Measurements from ENCODE around the gene SLC36A1.
"Not testable (repeated sequence)": the region's sequence is repeated elsewhere in the genome, so short reads cannot be mapped to it uniquely, and the experiment has no call there.

The SLC36A1 gene

GRCh38 chr5:151490627-151491026 is 43.2 kb downstream of the SLC36A1 start:
- Histone ChIP-seq H3K27me3 (ENCODE audit: insufficient read depth, low read length) (no peaks in the 10 kb centered on the region), H3K36me3 (ENCODE audit: insufficient read depth, low read length) (0 out of 2 replicates have a peak, but pooled peaks cover 9% of the 10 kb centered on the region), H3K4me3 (ENCODE audit: low read length) (no peak overlapping the region), H3K9me3 (ENCODE audit: insufficient read depth, low read depth, low read length) (peaks cover 2% of the 10 kb centered on the region; the same call in 1 of the 2 replicates), H3K4me1 (ENCODE audit: insufficient read depth, low read length) (peaks cover 8% of the 10 kb centered on the region), H3K9ac (ENCODE audit: low read depth, low read length) (no peak overlapping the region), H3K27ac (ENCODE audit: low read depth, low read length) (no peak overlapping the region)
- WGBS = 92% methylated on average over 5 of the region's 5 CpGs

GRCh38 chr5:151491062-151491461 is 43.7 kb downstream of the SLC36A1 start:
- Histone ChIP-seq H3K4me3 (ENCODE audit: low read length) (no peak overlapping the region), H3K4me1 (ENCODE audit: insufficient read depth, low read length) (peaks cover 13% of the 10 kb centered on the region), H3K27me3 (ENCODE audit: insufficient read depth, low read length) (no peaks in the 10 kb centered on the region), H3K36me3 (ENCODE audit: insufficient read depth, low read length) (0 out of 2 replicates have a peak, but pooled peaks cover 9% of the 10 kb centered on the region), H3K27ac (ENCODE audit: low read depth, low read length) (no peak overlapping the region), H3K9me3 (ENCODE audit: insufficient read depth, low read depth, low read length) (peaks cover 2% of the 10 kb centered on the region; the same call in 1 of the 2 replicates), H3K9ac (ENCODE audit: low read depth, low read length) (no peak overlapping the region)
- WGBS = 85% methylated on average over 4 of the region's 4 CpGs

DNA sequence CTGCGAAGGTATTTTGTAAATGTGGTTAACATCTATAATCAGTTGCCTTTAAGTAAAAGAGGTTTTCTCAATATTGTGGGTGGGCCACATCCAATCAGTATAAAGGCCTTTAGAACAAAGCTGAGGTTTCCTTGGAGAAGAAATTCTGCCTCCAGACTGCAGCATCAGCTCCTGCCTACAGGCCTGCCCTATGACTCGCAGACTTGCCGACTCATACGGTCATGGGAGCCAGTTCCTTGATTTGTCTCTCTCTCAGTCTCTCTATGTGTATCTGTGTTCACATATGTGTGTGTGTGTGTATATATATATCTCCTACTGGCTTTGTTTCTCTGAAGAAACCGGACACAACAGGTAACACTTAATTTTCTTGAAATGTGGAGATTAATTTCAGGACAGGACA is 45.3 kb downstream of the SLC36A1 start:
- no peaks in the 10 kb centered on the region for H3K36me3 ChIP-seq (ENCODE audit: insufficient read depth, low read length)
- WGBS = 90% methylated on average over 4 of the region's 5 CpGs
- H3K27me3 ChIP-seq (ENCODE audit: insufficient read depth, low read length) = no peaks in the 10 kb centered on the region
- no peak overlapping the region for H3K27ac ChIP-seq (ENCODE audit: low read depth, low read length)
- H3K9ac ChIP-seq (ENCODE audit: low read depth, low read length) = no peak overlapping the region
- H3K4me3 ChIP-seq (ENCODE audit: low read length) = no peak overlapping the region
- H3K4me1 ChIP-seq (ENCODE audit: insufficient read depth, low read length) = peaks cover 27% of the 10 kb centered on the region
- H3K9me3 ChIP-seq (ENCODE audit: insufficient read depth, low read depth, low read length) = peaks cover 2% of the 10 kb centered on the region; the same call in 1 of the 2 replicates

DNA sequence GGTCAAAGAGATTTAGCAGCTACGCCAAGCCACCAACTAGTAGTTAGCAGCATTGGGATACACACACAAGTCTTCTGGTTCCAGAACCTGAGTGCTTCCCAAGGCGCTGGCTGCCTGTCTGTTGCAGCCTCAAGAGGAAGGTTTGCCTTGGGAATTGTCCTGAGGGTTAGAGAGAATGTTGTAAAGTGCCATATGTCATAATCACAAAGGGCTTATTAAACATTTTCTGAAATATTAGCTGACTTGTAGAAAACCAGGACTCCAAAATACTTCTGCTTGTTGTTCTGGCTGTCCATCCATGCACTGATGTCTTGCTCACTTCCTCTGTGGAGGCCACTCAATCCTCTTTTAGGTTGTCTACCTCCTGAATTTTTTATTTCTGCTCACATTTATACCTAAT is 46.3 kb downstream of the SLC36A1 start:
- 100% methylated on average over 2 of the region's 2 CpGs for WGBS
- Histone ChIP-seq H3K9me3 (ENCODE audit: insufficient read depth, low read depth, low read length) (peaks cover 2% of the 10 kb centered on the region; the same call in 1 of the 2 replicates), H3K4me1 (ENCODE audit: insufficient read depth, low read length) (peaks cover 28% of the 10 kb centered on the region), H3K9ac (ENCODE audit: low read depth, low read length) (no peak overlapping the region), H3K36me3 (ENCODE audit: insufficient read depth, low read length) (no peaks in the 10 kb centered on the region), H3K4me3 (ENCODE audit: low read length) (no peak overlapping the region), H3K27me3 (ENCODE audit: insufficient read depth, low read length) (no peaks in the 10 kb centered on the region), H3K27ac (ENCODE audit: low read depth, low read length) (no peak overlapping the region)

- Histone ChIP-seq H3K27me3 (ENCODE audit: insufficient read depth, low read length) (no peaks in the 10 kb centered on the region), H3K4me1 (ENCODE audit: insufficient read depth, low read length) (peaks cover 28% of the 10 kb centered on the region), H3K9me3 (ENCODE audit: insufficient read depth, low read depth, low read length) (peaks cover 2% of the 10 kb centered on the region; the same call in 1 of the 2 replicates), H3K4me3 (ENCODE audit: low read length) (no peak overlapping the region), H3K36me3 (ENCODE audit: insufficient read depth, low read length) (no peaks in the 10 kb centered on the region), H3K27ac (ENCODE audit: low read depth, low read length) (no peak overlapping the region; the same call in 1 of the 2 replicates), H3K9ac (ENCODE audit: low read depth, low read length) (no peak overlapping the region)
- WGBS = 86% methylated on average over 1 of the region's 2 CpGs
Observed at GRCh38 chr5:151495320-151495719, 47.9 kb downstream of the SLC36A1 start.

DNA sequence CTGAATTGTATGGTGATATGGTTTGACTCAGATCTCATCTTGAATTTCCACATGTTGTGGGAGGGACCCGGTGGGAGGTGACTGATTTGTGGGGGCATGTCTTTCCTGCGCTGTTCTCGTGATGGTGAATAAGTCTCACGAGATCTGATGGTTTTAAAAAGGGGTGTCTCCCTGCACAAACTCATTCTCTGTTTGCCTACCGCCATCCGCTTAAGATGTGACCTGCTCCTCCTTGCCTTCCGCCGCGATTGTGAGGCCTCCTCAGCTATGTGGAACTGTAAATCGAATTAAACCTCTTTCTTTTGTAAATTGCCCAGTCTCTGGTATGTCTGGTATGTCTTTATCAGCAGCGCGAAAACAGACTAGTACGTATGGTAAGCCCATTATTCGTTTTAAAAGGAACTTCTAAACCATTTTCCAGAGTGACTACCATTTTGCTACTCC is 48.7 kb downstream of the SLC36A1 start:
- Histone ChIP-seq H3K4me1 (ENCODE audit: insufficient read depth, low read length) (peaks cover 28% of the 10 kb centered on the region), H3K4me3 (ENCODE audit: low read length) (peak overlapping the region; percentile 30), H3K27me3 (ENCODE audit: insufficient read depth, low read length) (no peaks in the 10 kb centered on the region), H3K36me3 (ENCODE audit: insufficient read depth, low read length) (no peaks in the 10 kb centered on the region), H3K27ac (ENCODE audit: low read depth, low read length) (peak overlapping the region; percentile 83), H3K9ac (ENCODE audit: low read depth, low read length) (peak overlapping the region; percentile 23), H3K9me3 (ENCODE audit: insufficient read depth, low read depth, low read length) (peaks cover 2% of the 10 kb centered on the region; the same call in 1 of the 2 replicates)
- WGBS = 21% methylated on average over 13 of the region's 14 CpGs

- WGBS = 83% methylated on average over 3 of the region's 3 CpGs
- Histone ChIP-seq H3K4me1 (ENCODE audit: insufficient read depth, low read length) (peaks cover 28% of the 10 kb centered on the region), H3K9ac (ENCODE audit: low read depth, low read length) (no peak overlapping the region), H3K36me3 (ENCODE audit: insufficient read depth, low read length) (no peaks in the 10 kb centered on the region), H3K4me3 (ENCODE audit: low read length) (no peak overlapping the region), H3K27ac (ENCODE audit: low read depth, low read length) (no peak overlapping the region), H3K27me3 (ENCODE audit: insufficient read depth, low read length) (no peaks in the 10 kb centered on the region), H3K9me3 (ENCODE audit: insufficient read depth, low read depth, low read length) (peaks cover 2% of the 10 kb centered on the region; the same call in 1 of the 2 replicates)
Observed at GRCh38 chr5:151497391-151498002, 50.1 kb downstream of the SLC36A1 start.

- Histone ChIP-seq H3K4me3 (ENCODE audit: low read length) (no peak overlapping the region), H3K9ac (ENCODE audit: low read depth, low read length) (no peak overlapping the region), H3K27me3 (ENCODE audit: insufficient read depth, low read length) (no peaks in the 10 kb centered on the region), H3K36me3 (ENCODE audit: insufficient read depth, low read length) (no peaks in the 10 kb centered on the region), H3K27ac (ENCODE audit: low read depth, low read length) (no peak overlapping the region), H3K9me3 (ENCODE audit: insufficient read depth, low read depth, low read length) (peaks cover 2% of the 10 kb centered on the region; the same call in 1 of the 2 replicates), H3K4me1 (ENCODE audit: insufficient read depth, low read length) (peaks cover 28% of the 10 kb centered on the region)
- WGBS = 77% methylated on average over 8 of the region's 8 CpGs
Observed at GRCh38 chr5:151498395-151499155, 51.2 kb downstream of the SLC36A1 start.

DNA sequence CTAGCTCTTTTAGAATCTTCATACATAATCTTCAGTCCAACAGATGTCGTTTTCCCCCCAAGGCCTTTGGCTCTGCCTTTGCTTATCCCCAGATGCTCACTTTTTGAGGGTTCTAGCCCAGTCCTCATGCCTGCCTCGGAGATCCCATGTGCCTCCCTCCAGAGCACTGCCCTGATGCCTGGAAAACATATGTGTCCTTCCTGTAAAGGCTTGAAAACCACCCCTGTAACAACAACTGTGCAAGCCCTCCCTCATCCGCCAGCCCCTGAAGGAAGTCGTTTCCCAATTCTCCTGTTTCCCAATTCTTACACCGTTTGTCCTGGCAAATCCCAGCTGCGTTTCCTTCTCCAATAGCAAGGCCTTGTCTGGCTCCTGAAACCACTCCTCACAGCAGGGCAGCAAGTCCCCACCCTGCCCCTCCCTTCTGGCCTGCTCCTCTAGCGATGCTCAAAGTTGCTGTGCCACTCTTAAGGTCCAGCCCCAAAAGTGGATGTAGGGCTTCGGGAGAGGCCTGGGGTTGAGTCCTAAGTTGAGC is 52.2 kb downstream of the SLC36A1 start:
- 81% methylated on average over 8 of the region's 8 CpGs for WGBS
- Histone ChIP-seq H3K4me3 (ENCODE audit: low read length) (no peak overlapping the region), H3K27me3 (ENCODE audit: insufficient read depth, low read length) (no peaks in the 10 kb centered on the region), H3K9me3 (ENCODE audit: insufficient read depth, low read depth, low read length) (no peaks in the 10 kb centered on the region; the same call in 1 of the 2 replicates), H3K9ac (ENCODE audit: low read depth, low read length) (no peak overlapping the region), H3K27ac (ENCODE audit: low read depth, low read length) (no peak overlapping the region), H3K4me1 (ENCODE audit: insufficient read depth, low read length) (peaks cover 28% of the 10 kb centered on the region), H3K36me3 (ENCODE audit: insufficient read depth, low read length) (no peaks in the 10 kb centered on the region)

GRCh38 chr5:151504006-151504405 is 56.6 kb downstream of the SLC36A1 start:
- no peak overlapping the region for H3K4me3 ChIP-seq (ENCODE audit: low read length)
- H3K9ac ChIP-seq (ENCODE audit: low read depth, low read length) = no peak overlapping the region
- H3K4me1 ChIP-seq (ENCODE audit: insufficient read depth, low read length) = peaks cover 3% of the 10 kb centered on the region; the same call in 1 of the 2 replicates
- H3K9me3 ChIP-seq (ENCODE audit: insufficient read depth, low read depth, low read length) = no peaks in the 10 kb centered on the region
- H3K36me3 ChIP-seq (ENCODE audit: insufficient read depth, low read length) = no peaks in the 10 kb centered on the region
- no peaks in the 10 kb centered on the region for H3K27me3 ChIP-seq (ENCODE audit: insufficient read depth, low read length)
- 97% methylated on average over 2 of the region's 4 CpGs for WGBS
- no peak overlapping the region for H3K27ac ChIP-seq (ENCODE audit: low read depth, low read length)

DNA sequence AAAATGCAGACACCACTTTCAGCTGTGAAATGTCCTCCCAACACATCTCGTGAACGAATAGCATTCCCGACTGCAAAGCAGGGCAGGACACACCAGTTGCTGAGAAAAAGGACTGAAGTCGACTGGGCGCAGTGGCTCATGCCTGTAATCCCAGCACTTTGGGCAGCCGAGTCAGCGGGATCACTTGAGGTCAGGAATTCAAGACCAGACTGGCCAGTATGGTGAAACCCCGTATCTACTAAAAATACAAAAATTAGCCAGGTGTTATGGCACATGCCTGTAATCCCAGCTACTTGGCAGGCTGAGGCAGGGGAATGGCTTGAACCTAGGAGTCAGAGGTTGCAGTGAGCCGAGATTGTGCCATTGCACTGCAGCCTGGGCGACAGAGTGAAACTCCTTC is 60.9 kb downstream of the SLC36A1 start:
- H3K4me1 ChIP-seq (ENCODE audit: insufficient read depth, low read length); H3K36me3 ChIP-seq (ENCODE audit: insufficient read depth, low read length); H3K9me3 ChIP-seq (ENCODE audit: insufficient read depth, low read depth, low read length); H3K27me3 ChIP-seq (ENCODE audit: insufficient read depth, low read length); H3K9ac ChIP-seq (ENCODE audit: low read depth, low read length); H3K27ac ChIP-seq (ENCODE audit: low read depth, low read length); H3K4me3 ChIP-seq (ENCODE audit: low read length): not testable (repeated sequence)
- 92% methylated on average over 10 of the region's 10 CpGs for WGBS
